GM13976 (cell line): Measurements from ENCODE around the gene NT5C2.

Source experiments
- DNase-seq: peaks from one replicate; pipeline ENCODE4 v3.0.0; 2012; ENCODE audit warnings: low spot score
- in situ Hi-C: fragments of 300-500 bp; cut with MboI; formaldehyde crosslinking; loops from one replicate; pipeline ENCODE4 v1.12.0; 2022; ENCODE audit warnings: low sequenced_read_pairs, mixed read lengths, inconsistent platforms; ENCODE audit not compliant: unreplicated experiment
- TF ChIP-seq, protein P1 (sequence below): IDR thresholded peaks from 2 replicates; pipeline ENCODE4 v1.5.1; 2012; ENCODE audit warnings: borderline replicate concordance, mild to moderate bottlenecking; ENCODE audit not compliant: insufficient read depth; ENCODE audit errors: extremely low read depth, missing control alignments, control extremely low read depth

The NT5C2 gene

DNA sequence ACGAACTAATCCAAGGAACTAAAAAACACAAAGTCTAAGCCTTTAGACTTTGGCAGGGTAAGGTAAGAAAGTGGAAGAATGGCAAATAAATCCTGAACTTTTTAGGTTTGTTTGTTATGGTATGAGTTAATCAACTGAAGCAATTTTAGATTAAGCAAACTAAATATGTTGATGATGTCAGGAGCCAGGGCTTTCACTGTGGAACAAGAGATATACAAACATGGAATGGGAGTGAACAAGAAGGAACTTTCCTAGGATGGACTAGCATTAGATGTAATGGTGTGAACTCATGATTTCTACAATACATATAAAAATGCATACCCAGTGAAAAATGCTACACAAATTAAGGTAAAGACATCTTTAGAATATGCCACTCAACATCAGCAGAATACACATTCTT is 35.8 kb downstream of the NT5C2 start:
- in situ Hi-C loops = no loop called here
- TF ChIP-seq, protein P1, sequence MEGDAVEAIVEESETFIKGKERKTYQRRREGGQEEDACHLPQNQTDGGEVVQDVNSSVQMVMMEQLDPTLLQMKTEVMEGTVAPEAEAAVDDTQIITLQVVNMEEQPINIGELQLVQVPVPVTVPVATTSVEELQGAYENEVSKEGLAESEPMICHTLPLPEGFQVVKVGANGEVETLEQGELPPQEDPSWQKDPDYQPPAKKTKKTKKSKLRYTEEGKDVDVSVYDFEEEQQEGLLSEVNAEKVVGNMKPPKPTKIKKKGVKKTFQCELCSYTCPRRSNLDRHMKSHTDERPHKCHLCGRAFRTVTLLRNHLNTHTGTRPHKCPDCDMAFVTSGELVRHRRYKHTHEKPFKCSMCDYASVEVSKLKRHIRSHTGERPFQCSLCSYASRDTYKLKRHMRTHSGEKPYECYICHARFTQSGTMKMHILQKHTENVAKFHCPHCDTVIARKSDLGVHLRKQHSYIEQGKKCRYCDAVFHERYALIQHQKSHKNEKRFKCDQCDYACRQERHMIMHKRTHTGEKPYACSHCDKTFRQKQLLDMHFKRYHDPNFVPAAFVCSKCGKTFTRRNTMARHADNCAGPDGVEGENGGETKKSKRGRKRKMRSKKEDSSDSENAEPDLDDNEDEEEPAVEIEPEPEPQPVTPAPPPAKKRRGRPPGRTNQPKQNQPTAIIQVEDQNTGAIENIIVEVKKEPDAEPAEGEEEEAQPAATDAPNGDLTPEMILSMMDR = no peak
- no peak for DNase-seq

DNA sequence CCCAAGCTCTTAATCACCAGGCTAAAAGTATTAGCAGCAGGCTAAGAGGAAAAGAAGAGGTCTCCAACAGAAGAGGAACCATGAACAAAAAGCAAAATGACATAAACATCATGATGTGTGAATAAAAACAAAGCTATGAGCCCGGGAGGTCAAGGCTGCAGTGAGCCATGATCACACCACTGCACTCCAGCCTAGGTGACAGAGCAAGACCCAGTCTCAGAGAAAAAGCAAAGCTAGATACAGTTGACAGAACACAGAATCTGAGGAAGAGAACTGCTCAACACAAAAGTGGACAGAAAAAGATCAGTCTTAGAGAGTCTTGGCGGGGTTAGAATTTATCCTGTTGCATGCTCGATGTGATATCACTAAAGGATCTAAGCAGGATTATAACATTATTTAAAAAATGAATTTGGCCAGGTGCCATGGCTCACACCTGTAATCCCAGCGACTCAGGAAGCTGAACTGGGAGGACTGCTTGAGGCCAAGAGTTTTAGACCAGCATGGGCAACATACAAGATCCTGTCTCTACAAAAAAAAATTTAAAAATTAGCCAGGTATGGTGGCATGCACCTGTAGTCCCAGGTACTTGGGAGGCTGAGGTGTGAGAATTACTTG is 37.5 kb downstream of the NT5C2 start:
- TF ChIP-seq, protein P1 = no peak
- in situ Hi-C loops = no loop called here
- DNase-seq = no peak

DNA sequence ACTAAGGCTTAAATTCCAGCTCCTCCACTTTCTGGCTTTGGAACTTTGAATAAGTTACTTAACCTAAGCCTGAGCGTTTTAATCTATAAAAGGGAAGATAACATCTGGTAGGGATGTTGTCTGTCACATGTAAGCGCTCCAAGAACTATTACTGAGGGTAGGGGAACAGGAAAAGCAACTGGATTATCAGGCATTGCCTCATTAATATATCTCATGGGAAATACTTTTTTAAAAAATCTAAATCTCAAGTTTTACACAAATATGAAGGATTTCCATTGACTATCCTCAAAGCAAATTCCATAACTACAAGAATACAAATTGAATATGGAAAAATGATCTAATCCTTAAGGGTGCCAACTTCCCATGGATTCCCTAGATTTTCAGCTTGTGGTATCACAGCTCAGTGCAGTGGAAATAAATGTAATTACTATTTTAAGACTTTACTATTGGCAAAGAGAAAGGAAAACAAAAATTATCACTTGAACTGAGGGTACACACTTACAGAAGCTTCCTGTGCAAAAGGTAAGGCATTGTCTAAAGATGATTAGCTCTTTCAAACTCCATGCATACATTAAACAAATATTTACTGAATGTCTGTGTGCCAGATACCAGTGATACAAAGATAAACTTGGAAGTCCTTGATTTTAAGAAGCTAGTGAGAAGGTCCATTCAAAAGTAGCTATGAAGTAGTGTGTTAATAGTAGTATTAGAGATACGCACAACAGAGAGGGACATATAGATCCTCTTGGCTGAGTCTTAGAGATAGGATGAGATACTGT is 38.4 kb downstream of the NT5C2 start:
- no peak for DNase-seq
- TF ChIP-seq, protein P1 = no peak
- in situ Hi-C loops = no loop called here

DNA sequence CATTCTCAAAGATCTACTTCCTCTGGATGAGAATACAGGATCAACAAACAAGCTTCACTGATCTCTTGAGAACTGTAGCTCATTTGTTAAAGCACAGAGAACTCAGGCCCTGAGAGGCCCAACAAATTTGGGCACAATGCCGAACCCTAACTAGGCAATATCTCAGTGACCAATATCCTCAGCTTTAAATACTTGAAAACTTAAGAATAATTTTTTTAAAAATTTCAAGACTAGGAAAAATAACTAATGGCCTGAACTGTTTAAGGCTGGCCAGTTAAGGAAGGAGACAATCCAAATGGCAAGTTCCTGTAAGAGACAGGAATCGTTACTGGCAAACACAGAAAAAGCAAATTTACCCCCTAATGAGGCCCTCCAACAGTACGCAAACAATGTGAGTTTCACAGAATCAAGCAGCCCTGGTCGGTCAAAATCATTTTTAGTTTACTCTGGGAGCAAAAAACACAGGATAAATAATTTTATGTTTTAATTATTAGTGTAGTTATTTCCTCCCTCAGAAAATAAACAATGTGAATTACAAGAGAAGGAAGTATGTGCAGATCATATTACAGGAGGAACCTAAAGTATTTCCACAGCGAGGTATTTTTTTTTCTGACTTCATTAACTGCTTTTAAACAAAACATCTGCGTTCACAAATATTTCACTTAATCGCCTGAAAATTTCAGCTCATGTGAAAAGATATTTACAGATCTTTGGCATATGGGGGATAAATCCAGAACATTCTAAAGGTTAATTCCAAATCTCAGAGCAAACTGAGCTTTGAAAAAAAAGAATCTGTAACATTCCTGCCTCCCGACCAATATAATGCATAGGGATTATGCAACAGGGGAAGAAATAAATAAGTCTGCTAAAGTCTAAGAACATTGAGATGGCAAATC is 39.5 kb downstream of the NT5C2 start:
- in situ Hi-C loops = no loop called here
- DNase-seq = no peak
- TF ChIP-seq, protein P1 = no peak

DNA sequence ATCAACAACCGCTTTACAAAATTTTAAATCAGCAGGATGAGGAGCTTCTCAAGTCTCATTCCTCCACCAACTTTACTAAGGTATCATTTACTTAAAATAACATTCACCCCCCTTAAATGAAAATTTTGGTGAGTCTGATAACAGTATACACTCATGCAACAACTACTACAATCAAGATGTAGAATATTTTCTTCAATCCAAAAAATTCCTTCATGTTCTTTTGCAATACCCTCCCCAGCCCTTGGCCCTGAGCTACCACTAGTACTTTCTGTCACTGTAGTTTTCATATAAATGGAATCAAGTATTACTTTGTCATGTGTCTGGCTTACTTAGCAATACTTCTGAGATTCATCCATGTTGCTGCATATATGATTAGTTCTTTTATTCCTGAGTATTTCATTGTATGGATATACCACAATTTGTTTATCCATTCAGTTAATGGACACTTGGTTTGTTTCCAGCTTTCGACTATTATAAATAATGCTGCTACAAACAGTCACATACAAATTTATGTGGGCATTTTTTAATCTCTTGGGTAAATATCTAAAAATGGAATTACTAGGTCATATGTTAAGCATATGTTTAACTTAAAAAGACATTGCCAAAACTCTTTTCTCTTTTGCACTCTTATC is 43.0 kb downstream of the NT5C2 start:
- in situ Hi-C loops = no loop called here
- no peak for DNase-seq
- TF ChIP-seq, protein P1 = no peak

DNA sequence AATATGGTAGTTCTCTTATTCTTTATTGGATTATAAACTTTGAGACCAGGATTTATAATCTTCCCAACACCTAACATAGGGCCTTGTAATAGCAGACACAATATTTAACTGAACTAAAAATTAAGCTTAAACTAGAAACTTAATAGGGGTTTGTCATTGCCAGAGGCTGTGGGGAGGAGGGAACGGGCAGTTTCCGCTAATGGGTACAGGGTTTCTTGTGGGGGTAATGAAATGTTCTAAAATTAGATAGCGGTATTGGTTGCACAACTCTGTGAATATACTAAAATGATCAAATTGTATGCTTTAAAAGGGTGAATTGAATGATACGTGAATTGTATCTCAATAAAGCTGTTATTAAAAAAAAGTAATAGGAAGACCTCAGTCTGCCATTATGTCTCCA is 45.4 kb downstream of the NT5C2 start:
- in situ Hi-C loops = no loop called here
- TF ChIP-seq, protein P1 = no peak
- DNase-seq = no peak
